Fibroblast of upper back skin (primary cell): ENCODE measurements around the gene HMCN2.
"Not testable (repeated sequence)": the region's sequence is repeated elsewhere in the genome, so short reads cannot be mapped to it uniquely, and the experiment has no call there.

Experiments
- DNase-seq: peaks from one replicate; pipeline ENCODE4 v3.0.0-alpha.2; 2013

Gene HMCN2

GRCh38 chr9:130331573-130331972 is 66.0 kb downstream of the HMCN2 start:
- peak; percentile 72 for DNase-seq

- DNase-seq, result no peak
Measured at GRCh38 chr9:130332384-130332926, 66.9 kb downstream of the HMCN2 start.

- peak; percentile 13 for DNase-seq
Measured at GRCh38 chr9:130333041-130333711, 67.6 kb downstream of the HMCN2 start.

DNA sequence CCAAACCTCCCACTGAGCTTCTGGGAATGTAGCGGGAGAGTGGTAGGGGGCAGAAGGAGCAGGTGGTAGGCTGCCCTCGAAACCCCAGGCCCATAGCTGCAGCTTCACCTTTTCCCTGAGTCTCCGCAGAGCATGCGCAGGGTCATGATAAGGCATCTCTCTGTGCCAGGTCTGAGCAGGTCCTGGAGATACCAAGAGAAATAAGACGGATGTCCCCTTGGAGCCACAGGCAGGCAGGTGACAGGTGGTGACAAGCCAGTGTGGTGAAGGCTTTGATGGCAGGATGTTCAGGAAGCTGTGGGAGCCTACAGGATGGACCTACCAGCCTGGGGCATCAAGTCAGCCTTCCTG is 68.1 kb downstream of the HMCN2 start:
- no peak for DNase-seq

DNA sequence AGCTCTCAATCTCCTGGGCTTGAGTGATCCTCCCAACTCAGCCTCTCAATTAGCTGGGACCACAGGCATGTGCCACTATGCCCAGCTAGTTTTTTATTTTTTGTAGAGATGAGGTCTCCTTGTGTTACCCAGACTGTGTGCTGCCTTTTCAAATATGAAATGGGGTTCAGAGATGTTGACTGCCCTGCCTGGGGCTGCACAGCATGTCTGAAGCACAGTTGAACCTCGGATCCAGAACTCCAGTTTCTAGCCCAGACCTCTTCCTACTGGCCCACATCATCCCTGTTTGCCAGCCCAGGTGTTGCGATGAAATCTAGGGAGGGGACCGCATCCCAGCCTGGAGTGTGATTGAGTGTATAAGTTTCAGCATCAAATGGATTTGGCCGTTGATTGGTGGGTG is 69.4 kb downstream of the HMCN2 start:
- DNase-seq, result no peak

DNA sequence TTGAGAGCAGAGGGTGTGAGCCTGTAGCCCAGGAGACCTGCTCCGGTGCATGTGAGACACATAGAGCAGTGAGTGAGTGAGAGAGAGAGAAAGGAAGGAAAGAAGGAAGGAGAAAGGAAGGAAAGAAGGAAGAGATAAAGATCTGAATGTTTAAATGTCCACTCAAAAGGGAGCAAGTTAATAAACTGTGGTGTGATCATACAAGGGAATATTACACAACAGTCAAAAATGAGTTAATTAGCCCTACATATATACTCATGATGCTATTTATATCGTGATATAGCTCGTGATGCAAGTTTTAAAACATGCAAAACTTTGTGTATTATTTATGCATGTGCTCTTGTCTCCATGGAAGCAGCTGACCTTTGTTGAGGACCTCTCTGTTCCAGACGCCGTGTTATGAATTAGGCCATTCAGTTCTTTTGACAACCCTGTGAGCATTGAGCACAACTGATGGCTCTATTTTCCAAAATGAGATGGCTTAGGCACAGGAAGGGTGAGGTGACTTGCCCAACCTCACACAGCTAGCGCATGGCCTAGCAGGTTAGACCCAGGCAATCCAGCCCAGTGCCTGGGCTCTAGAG is 70.6 kb downstream of the HMCN2 start:
- DNase-seq, result no peak

DNA sequence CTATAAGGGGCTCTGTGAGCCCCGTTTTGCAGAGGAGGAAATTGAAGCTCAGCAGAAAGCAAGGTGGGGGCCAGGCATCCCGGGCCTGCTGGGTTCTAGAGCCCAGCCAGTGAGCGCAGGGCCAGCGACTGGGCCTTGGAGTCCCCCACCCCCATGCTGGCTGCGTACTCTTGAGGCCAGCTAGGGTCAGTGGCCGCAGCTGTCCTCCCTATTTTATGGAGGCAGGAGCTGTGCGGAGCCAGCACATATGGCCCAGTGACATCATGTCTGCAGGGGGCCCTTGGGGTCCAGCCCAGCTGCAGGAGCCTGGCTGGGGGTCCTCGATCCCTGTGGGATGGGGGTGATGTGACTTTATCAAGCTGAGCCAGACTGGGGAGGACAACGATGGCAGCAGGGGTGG is 71.3 kb downstream of the HMCN2 start:
- DNase-seq, result no peak

DNA sequence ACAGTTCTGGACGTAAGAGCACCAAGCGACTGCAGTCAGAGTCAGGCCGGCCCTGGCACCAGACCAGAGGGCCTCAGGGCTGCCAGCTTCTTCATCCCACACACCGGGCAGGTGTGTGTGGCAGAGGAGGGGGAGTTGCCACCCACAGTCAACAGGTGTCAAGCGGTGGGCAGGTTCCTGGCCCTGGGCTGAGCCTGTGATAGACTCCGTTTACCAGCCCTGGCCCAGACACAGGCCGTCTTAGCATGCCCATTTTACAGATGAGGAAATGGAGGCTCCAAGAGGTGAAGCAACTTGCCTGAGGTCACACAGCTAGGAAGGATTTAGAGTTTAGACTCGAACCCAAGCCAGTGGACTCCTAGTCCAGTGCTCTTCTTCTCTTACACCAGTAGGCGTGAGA is 71.8 kb downstream of the HMCN2 start:
- no peak for DNase-seq

DNA sequence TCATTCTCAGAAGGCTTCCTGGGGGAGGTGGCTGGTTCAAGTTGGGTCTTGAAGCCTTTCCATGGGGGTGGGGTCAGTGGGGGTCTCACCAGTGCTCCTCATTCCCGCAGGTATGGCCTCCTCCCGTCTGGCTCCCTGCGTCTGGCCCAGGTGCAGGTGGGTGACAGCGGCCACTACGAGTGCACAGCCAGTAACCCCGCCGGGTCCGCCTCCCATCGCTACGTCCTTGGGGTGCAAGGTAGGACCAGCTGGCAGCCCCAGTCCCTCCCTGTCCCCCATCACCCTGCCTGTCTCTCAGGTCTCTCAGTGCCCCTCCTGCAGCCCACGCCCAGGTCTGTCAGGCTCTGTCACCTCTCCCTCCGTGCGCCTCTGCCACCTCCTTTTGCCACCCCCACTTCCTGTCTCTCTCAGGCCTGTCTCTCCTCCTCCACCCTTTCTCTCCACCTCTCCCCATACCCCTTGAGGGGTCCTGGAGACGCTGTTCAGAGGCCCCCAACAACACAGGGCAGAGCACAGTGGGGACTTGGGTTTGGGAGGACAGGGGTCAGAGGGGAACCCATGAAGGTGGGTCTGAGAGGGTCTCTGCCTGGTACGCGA is 72.3 kb downstream of the HMCN2 start:
- DNase-seq, result no peak

- DNase-seq, result not testable (repeated sequence)
Measured at GRCh38 chr9:130338891-130339290, 73.3 kb downstream of the HMCN2 start.

- DNase-seq, result no peak
Measured at GRCh38 chr9:130339306-130339705, 73.7 kb downstream of the HMCN2 start.

GRCh38 chr9:130340011-130340410 is 74.5 kb downstream of the HMCN2 start:
- DNase-seq, result no peak

- DNase-seq, result not testable (repeated sequence)
Measured at GRCh38 chr9:130340557-130340956, 75.0 kb downstream of the HMCN2 start.

GRCh38 chr9:130341128-130341527 is 75.6 kb downstream of the HMCN2 start:
- no peak for DNase-seq

DNA sequence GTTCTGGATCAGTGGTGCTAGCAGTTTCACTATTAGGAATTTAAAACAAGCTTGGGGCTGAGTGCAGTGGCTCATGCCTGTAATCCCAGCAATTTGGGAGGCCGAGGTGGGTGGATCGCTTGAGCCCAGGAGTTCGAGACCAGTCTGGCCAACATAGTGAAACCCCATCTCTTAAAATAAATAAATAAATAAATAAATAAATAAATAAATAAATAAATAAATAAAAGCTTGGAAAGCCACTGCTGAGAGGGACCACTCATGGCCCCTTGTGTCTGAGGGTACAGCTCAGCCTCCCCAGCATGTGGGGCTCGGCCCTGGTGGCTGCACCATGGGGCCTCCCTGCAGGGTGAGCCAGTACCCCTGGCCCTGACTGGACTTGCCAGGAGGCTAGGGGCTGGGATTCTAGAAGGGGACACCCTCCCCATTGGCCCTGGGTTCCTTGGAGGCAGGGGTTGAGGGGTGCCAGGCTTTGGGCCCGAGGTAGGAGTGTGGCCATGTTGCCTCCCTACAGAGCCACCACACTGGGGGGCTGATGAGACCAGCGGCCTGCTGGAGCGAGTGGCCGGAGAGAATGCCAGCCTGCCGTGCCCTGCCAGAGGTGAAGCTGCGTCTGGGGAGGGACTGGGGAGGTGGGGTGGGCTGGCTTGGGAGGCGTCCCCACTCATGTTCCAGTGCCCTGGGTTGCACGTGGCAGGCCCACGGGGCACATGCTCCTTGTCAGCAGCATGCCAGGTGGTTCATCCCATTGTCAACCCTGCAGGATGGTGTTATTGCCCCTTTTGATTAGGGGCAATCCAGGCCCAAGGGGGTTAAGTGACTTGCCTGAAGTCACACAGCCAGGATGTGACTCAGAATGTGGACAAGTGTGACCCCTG is 76.5 kb downstream of the HMCN2 start:
- DNase-seq, result no peak

- DNase-seq, result no peak
Measured at GRCh38 chr9:130342714-130343085, 77.1 kb downstream of the HMCN2 start.

- DNase-seq, result no peak
Measured at GRCh38 chr9:130343445-130343918, 77.9 kb downstream of the HMCN2 start.

GRCh38 chr9:130344366-130344765 is 78.8 kb downstream of the HMCN2 start:
- DNase-seq, result no peak

- no peak for DNase-seq
Measured at GRCh38 chr9:130345009-130345896, 79.7 kb downstream of the HMCN2 start.

- DNase-seq, result no peak
Measured at GRCh38 chr9:130345897-130346385, 80.4 kb downstream of the HMCN2 start.

DNA sequence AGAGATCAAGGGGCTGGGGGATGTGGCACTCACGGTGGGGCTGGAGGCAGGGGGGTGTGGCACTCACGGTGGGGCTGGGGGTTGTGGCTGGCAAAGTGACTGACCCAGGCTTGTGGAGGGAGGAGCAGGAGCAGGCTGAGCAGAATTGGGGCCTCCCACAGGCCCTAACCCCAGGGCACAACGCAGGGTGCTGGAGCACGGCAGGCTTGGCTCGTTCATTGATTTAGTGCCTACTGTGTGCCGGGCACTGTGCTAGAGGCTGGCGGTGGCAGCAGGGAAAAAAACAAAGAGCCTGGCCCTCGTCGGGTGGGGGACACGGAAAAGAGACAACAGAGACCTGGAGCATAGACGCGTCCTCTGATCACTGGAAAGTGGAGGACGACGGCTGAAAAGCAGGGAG is 80.9 kb downstream of the HMCN2 start:
- DNase-seq, result no peak

- DNase-seq, result no peak
Measured at GRCh38 chr9:130347036-130347435, 81.5 kb downstream of the HMCN2 start.
